SW480 (cell line): ENCODE measurements around the gene ACTR2.
"Not testable (repeated sequence)": the region's sequence is repeated elsewhere in the genome, so short reads cannot be mapped to it uniquely, and the experiment has no call there.

Experiments used
- DNase-seq: peaks from one replicate; pipeline ENCODE4 v3.0.0-alpha.2; 2016; ENCODE audit warnings: low spot score

Gene ACTR2

DNA sequence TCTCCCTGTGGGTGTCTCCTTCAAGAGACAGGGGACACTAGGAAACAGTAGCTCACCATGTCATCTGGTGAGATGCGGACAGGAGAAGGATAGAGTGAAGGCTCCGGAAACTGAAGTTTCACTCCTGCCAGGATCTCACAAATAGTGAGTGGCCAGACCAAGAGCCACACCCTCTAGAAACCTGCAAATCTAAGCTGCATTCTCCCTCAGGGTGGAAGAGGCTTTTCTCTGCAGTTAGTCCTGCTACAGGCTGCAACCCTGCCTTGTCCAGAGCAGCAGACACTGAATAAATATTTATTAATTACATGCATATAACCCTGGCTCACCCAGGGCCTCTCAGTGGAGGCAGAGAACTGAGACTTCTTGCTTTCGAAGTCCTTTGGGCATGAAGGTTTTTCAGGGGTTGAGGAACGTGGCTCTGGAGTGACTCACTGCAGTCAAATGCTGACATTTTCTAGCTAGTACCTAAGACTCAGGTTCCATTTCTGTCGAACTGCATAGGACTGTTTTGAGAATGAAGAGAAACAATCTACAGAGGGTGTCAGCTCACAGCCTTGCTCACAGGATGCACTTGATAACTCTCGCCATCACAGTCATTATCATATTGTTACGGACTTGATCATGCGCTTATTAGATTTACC lies 87.3 kb downstream of the ACTR2 start:
- DNase-seq = no peak

DNA sequence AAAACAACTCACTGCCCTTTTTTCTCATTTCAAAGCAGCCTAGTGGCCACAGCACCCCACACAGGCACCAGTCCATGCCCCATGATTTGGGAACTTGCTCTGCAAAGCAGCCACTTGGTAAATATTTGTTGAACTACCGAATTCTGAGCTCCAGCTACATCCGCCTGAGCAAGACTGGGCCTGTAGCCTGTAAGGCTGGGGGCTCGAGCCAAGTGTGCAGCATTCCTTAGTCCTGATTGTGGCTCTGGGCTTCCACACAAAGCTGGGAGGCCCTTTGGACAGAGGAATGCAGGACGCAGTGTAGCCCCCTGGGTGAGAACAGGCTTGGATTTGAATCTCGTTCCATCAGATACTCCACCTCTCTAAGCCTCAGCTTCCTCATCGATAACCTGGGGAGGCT lies 88.4 kb downstream of the ACTR2 start:
- DNase-seq = no peak

DNA sequence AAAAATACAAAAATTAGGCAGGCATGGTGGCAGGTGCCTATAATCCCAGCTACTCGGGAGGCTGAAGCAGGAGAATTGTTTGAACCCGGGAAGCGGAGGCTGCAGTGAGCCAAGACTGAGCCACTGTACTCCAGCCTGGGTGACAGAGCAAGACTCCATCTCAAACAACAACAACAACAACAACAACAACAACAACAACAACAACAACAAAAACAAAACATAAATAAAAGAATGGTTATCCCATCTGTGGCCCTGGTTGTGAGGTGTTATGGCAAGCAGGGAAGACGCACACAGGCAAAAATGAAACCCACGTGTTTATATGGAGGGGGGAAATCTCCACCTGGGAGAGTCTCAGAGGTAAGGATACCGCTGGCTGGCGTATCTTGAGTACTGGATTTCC lies 89.7 kb downstream of the ACTR2 start:
- DNase-seq = not testable (repeated sequence)

DNA sequence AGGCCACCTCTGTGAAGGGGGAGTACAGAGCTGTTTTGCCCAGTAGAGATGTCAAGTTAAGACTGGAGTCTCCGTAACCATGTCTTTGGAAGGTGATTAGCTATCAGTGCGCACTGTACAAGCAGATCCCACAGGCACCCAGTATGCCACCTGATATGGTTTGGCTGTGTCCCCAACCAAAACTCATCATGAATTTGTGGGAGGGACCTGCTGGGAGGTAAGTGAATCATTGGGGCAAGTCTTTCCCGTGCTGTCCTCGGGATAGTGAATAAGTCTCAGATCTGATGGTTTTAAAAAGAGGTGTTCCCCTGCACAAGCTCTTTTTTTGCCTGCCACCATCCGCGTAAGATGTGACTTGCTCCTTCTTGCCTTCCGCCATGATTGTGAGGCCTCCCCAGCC lies 90.2 kb downstream of the ACTR2 start:
- no peak for DNase-seq

DNA sequence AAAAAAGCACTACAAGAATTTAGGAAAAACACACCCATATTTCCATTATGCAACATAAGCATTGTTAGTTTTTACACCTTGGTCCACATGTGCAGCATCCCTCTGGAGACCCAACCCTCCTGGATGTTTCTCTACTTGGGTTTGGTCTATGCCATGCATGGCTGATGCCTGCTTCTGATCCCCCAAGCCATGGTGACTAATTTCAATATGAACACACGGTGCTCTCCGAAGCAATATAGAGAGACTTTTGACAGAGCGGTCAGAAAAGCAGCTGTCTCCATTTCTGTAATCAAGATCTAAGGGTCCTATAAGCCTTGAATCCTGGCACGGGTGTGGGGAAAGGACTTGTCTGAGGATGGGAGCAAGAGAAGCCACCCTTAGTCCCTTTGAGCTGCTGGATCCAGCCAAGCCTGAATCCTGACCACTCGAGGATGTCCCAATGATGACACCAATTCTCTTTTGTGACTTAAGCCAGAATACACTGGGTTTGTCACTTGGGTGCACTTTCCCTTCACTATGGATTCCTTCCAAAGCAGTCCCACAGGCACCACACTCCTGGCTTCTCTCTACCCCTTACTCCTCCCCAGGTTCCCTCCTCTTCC lies 91.5 kb downstream of the ACTR2 start:
- DNase-seq = no peak

DNA sequence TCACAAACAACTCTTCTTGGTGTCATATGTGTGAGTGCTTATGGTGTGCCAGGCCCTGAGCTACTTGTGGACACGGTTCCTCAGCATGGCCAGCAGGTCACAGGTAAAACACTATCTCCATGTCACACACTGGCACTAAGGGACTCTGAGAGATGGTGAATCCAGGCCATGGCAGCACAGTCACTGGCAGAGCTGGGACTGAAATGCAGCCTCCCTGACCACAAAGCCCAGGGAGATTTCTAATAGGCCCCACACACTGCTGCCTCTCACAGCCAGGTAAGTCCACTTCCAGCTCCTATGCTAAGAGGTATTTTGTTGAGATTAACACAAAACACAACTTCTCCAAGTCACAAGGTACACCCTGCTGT lies 92.0 kb downstream of the ACTR2 start:
- DNase-seq = no peak

DNA sequence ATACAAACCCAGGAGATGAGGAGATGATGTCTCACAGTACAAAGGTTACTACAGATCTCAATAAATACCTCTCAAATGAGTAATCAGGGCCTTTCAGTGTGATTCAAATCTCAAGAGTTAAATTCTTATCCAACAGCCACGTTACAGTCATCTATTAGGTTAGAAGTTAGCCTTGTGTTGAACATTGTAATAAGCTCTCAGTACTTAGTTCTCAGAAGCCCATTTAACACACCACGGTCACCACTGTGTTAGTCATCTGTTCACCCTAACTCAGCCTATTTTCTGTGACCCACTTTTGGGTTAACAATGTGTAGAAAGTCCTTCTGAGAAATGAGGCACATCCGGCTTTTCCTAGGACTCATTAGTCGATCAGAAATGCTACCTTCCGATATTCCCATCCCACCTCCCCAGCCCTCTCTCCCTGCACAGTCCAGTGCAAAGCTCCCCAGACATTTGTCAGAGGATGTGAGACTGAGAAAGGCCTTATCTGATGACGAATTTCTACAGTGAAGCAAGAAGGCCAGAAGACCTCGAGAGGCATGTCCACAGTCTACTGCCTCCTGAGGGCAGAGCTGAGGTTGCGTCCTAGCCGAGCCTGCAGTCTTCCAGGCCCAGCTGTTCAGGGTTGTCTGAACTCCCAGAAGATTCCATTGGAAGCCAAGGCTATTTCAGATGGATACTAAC lies 92.6 kb downstream of the ACTR2 start:
- peak; percentile 87 for DNase-seq
